Measurements from ENCODE around the gene ERBB4. TPM values are rescaled to one million over a fixed set of nuclear protein-coding genes. Genes with fewer than 3 reads are reported as not detected.

ERBB4 gene
- polyA plus RNA-seq, 1 experiment: not detected

DNA sequence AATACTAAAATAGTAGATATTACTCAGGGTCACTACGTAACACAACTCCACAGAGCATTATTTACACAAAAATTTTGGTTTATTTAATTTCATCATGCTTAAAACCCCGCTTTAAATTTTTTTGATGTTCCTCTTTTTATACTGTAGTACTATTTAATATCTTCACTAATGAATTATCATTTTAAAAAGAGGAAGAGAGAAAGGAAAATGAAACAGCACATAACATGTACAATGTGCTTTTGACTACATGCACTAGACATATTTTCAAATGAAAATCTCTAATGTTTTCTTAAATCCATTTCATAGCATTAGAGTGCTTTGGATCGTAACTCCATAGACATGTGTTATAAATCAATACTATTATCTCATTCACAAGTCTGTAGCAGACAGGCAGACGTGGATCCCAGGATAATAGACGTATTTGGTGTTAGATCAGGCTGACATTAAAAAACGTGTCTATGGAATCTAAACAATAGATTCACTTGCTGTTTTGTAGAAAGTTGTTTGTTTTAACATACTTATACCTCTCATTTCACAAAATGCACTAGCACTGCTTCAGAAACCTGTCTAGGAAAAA lies 1085.2 kb downstream of the ERBB4 start:
- TF ChIP-seq, protein P1, sequence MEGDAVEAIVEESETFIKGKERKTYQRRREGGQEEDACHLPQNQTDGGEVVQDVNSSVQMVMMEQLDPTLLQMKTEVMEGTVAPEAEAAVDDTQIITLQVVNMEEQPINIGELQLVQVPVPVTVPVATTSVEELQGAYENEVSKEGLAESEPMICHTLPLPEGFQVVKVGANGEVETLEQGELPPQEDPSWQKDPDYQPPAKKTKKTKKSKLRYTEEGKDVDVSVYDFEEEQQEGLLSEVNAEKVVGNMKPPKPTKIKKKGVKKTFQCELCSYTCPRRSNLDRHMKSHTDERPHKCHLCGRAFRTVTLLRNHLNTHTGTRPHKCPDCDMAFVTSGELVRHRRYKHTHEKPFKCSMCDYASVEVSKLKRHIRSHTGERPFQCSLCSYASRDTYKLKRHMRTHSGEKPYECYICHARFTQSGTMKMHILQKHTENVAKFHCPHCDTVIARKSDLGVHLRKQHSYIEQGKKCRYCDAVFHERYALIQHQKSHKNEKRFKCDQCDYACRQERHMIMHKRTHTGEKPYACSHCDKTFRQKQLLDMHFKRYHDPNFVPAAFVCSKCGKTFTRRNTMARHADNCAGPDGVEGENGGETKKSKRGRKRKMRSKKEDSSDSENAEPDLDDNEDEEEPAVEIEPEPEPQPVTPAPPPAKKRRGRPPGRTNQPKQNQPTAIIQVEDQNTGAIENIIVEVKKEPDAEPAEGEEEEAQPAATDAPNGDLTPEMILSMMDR (IDR thresholded peaks at IDR 0.05; ENCODE audit: low read depth, low read length): no peak
- ChIA-PET POLR2A (no interaction called here), CTCF (interaction anchor here (0.5 to 1.4 kb wide), 4 partner anchors 15 to 1623 kb away, joined by 3 to 5 read pairs (median 4); no protein-coding TSS in a partner anchor)

DNA sequence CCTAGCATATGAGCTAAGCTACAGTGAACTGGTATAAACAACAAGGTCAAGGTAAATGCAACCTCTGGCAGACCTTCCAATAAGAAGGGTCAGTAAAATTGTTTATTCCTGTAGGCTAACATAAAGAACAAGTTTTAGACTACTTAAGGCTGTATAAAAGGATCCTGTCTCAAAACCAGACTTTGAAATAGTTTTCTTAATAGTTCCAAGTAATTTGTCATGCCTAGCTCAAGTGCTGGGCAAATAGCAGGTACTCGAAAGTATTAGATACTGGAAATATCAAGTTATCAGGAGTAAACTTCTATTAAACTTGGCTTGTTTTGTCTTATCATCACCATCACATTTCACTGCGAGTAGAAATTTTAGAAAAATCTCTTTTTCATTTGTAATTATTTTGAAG lies 1087.0 kb downstream of the ERBB4 start:
- no peak for DNase-seq (ENCODE audit: low read depth, low spot score)
- POLR2A ChIA-PET: no interaction called here
- Histone ChIP-seq H3K9me3 (ENCODE audit: control insufficient read depth, insufficient read depth, low read length) (no peaks in the 10 kb centered on the region; the same call in 1 of the 2 replicates), H3K27ac (ENCODE audit: low read depth, low read length) (no peak overlapping the region), H3K4me3 (ENCODE audit: low read depth, low read length) (no peak overlapping the region), H3K27me3 (ENCODE audit: control insufficient read depth, insufficient read depth, low read length) (no peaks in the 10 kb centered on the region)
- CTCF ChIA-PET: no interaction called here
- TF ChIP-seq, protein P1 (IDR thresholded peaks at IDR 0.05; ENCODE audit: low read depth, low read length): no peak

More for the DNA sequence above, 1085.2 kb downstream of the ERBB4 start:
- DNase-seq (ENCODE audit: low read depth, low spot score): no peak
- Histone ChIP-seq H3K4me3 (ENCODE audit: low read depth, low read length) (no peak overlapping the region), H3K9me3 (ENCODE audit: control insufficient read depth, insufficient read depth, low read length) (no peaks in the 10 kb centered on the region; the same call in 1 of the 2 replicates), H3K27me3 (ENCODE audit: control insufficient read depth, insufficient read depth, low read length) (no peaks in the 10 kb centered on the region), H3K27ac (ENCODE audit: low read depth, low read length) (no peak overlapping the region)

DNA sequence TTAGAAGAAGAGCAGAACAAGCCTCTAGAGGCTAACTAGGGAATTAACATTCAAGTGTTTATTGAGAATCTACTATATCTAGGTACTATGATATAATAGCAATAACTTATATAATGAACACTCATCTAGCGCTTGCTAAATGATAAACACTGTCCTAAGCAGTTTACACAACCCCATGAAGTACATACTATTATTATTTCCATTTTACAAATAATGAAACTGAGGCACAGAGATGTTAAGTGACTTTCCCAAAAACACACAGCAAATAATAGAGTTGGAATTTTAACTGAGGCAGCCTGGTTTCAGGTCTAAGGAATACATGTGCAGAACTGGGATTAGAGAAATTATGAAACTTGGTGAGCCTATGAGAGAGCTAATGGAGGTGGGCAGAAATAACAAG lies 1088.8 kb downstream of the ERBB4 start:
- no peak overlapping the region for H3K4me3 ChIP-seq (ENCODE audit: low read depth, low read length)
- no peak for DNase-seq (ENCODE audit: low read depth, low spot score)
- no peaks in the 10 kb centered on the region for H3K27me3 ChIP-seq (ENCODE audit: control insufficient read depth, insufficient read depth, low read length)
- no peaks in the 10 kb centered on the region; the same call in 1 of the 2 replicates for H3K9me3 ChIP-seq (ENCODE audit: control insufficient read depth, insufficient read depth, low read length)
- ChIA-PET CTCF (no interaction called here), POLR2A (no interaction called here)
- TF ChIP-seq, protein P1 (IDR thresholded peaks at IDR 0.05; ENCODE audit: low read depth, low read length): no peak
- no peak overlapping the region for H3K27ac ChIP-seq (ENCODE audit: low read depth, low read length)

DNA sequence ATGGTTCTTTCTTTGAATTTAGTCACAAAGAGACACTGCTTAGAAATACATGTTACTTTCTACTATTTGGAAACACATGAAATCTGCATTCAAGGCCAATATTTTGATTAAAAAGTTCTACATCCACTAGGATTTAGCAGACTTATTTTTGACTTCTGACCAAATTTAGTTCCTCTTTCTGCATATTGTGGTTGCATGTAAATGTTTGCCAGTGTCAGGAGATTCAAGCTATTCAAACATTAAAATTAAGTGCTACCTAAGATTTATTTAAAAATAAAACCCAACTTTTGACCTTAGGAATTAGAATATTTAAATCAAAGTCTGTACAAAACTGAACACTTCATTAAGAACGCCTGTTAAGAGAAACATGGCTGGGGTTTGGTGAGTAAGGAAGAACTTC lies 1091.1 kb downstream of the ERBB4 start:
- CTCF ChIA-PET: interaction anchor here (1.0 kb wide), 1 partner anchor 8 kb away, joined by 5 read pairs; no protein-coding TSS in a partner anchor

DNA sequence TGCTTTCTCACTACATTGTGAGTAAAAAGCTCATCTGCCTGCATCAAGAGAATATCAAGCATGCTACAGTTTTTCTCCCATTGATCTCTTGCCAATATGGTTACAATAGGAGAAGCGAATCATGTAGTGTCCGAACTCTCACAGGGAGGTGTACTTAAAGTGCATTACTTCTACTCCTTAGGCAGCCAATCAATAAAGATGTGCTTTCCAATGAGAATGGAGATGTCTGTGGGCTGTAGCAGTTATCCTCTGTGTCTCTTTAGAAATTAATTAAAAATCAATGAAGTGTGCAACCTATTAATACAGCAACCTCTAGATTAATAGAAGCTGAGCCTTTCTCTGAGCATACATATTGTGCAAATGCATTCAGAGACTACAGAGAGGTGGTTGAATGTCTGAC lies 1098.5 kb downstream of the ERBB4 start:
- TF ChIP-seq, protein P1 (IDR thresholded peaks at IDR 0.05; ENCODE audit: low read depth, low read length): no peak
- ChIA-PET POLR2A (no interaction called here), CTCF (no interaction called here)
- Histone ChIP-seq H3K4me3 (ENCODE audit: low read depth, low read length) (no peak overlapping the region), H3K9me3 (ENCODE audit: control insufficient read depth, insufficient read depth, low read length) (peaks cover 7% of the 10 kb centered on the region), H3K27me3 (ENCODE audit: control insufficient read depth, insufficient read depth, low read length) (no peaks in the 10 kb centered on the region), H3K27ac (ENCODE audit: low read depth, low read length) (no peak overlapping the region)
- no peak for DNase-seq (ENCODE audit: low read depth, low spot score)

More for the DNA sequence above, 1091.1 kb downstream of the ERBB4 start:
- POLR2A ChIA-PET: no interaction called here
- no peaks in the 10 kb centered on the region for H3K27me3 ChIP-seq (ENCODE audit: control insufficient read depth, insufficient read depth, low read length)
- no peak for DNase-seq (ENCODE audit: low read depth, low spot score)
- H3K9me3 ChIP-seq (ENCODE audit: control insufficient read depth, insufficient read depth, low read length): no peaks in the 10 kb centered on the region; the same call in 1 of the 2 replicates
- no peak overlapping the region for H3K27ac ChIP-seq (ENCODE audit: low read depth, low read length)
- H3K4me3 ChIP-seq (ENCODE audit: low read depth, low read length): no peak overlapping the region
- TF ChIP-seq, protein P1 (IDR thresholded peaks at IDR 0.05; ENCODE audit: low read depth, low read length): no peak
